ENCODE measurements around the gene LRFN3.
"Not testable (repeated sequence)": the region's sequence is repeated elsewhere in the genome, so short reads cannot be mapped to it uniquely, and the experiment has no call there.

Gene LRFN3

GRCh38 chr19:35938282-35939224 lies 2.4 kb downstream of the LRFN3 start:
- DNase-seq (ENCODE audit: low spot score): no peak

GRCh38 chr19:35939307-35940077 lies 3.3 kb downstream of the LRFN3 start:
- DNase-seq (ENCODE audit: low spot score): no peak

- no peak for DNase-seq (ENCODE audit: low spot score)
Measured at GRCh38 chr19:35940078-35940775, 4.1 kb downstream of the LRFN3 start.

GRCh38 chr19:35940839-35941238 lies 4.7 kb downstream of the LRFN3 start:
- DNase-seq (ENCODE audit: low spot score): no peak

- DNase-seq (ENCODE audit: low spot score): no peak
Measured at GRCh38 chr19:35942235-35942634, 6.1 kb downstream of the LRFN3 start.

- DNase-seq (ENCODE audit: low spot score): no peak
Measured at GRCh38 chr19:35943321-35944301, 7.4 kb downstream of the LRFN3 start.

- no peak for DNase-seq (ENCODE audit: low spot score)
Measured at GRCh38 chr19:35944556-35944955, 8.4 kb downstream of the LRFN3 start.

- DNase-seq (ENCODE audit: low spot score): no peak
Measured at GRCh38 chr19:35945121-35945790, 9.1 kb downstream of the LRFN3 start.

- no peak for DNase-seq (ENCODE audit: low spot score)
Measured at GRCh38 chr19:35946203-35946602, 10.0 kb downstream of the LRFN3 start.

- DNase-seq (ENCODE audit: low spot score): no peak
Measured at GRCh38 chr19:35949131-35949530, 13.0 kb downstream of the LRFN3 start.

- DNase-seq (ENCODE audit: low spot score): no peak
Measured at GRCh38 chr19:35955881-35956634, 19.9 kb downstream of the LRFN3 start.

GRCh38 chr19:35957411-35957810 lies 21.2 kb downstream of the LRFN3 start:
- not testable (repeated sequence) for DNase-seq (ENCODE audit: low spot score)

- DNase-seq (ENCODE audit: low spot score): no peak
Measured at GRCh38 chr19:35958660-35959039, 22.5 kb downstream of the LRFN3 start.

- peak; percentile 64 for DNase-seq (ENCODE audit: low spot score)
Measured at GRCh38 chr19:35959040-35959967, 23.1 kb downstream of the LRFN3 start.

- DNase-seq (ENCODE audit: low spot score): no peak
Measured at GRCh38 chr19:35959968-35960320, 23.8 kb downstream of the LRFN3 start.

- DNase-seq (ENCODE audit: low spot score): no peak
Measured at GRCh38 chr19:35960432-35960972, 24.3 kb downstream of the LRFN3 start.

- DNase-seq (ENCODE audit: low spot score): peak; percentile 65
Measured at GRCh38 chr19:35963514-35963913, 27.3 kb downstream of the LRFN3 start.

GRCh38 chr19:35966771-35967170 lies 30.6 kb downstream of the LRFN3 start:
- no peak for DNase-seq (ENCODE audit: low spot score)

- no peak for DNase-seq (ENCODE audit: low spot score)
Measured at GRCh38 chr19:35973487-35973886, 37.3 kb downstream of the LRFN3 start.
